GM18909 (cell line): ENCODE results near the gene EPS8.
"Not testable (repeated sequence)": the region's sequence is repeated elsewhere in the genome, so short reads cannot be mapped to it uniquely, and the experiment has no call there.

ENCODE experiments used
- ATAC-seq: cut with Tn5 transposase; IDR thresholded peaks from one replicate; pipeline ENCODE4 v1.9.1; 2021; ENCODE audit warnings: mild to moderate bottlenecking; ENCODE audit not compliant: unreplicated experiment, poor library complexity

Gene EPS8

GRCh38 chr12:15625075-15625474, 164.1 kb downstream of the EPS8 start:
- no peak for ATAC-seq

- no peak for ATAC-seq
These were observed 168.2 kb downstream of the EPS8 start for GRCh38 chr12:15620741-15621539.

GRCh38 chr12:15616495-15616894, 172.7 kb downstream of the EPS8 start:
- ATAC-seq: not testable (repeated sequence)

- ATAC-seq: no peak
These were observed 175.2 kb downstream of the EPS8 start for GRCh38 chr12:15613981-15614380.

GRCh38 chr12:15608941-15609340, 180.2 kb downstream of the EPS8 start:
- no peak for ATAC-seq

GRCh38 chr12:15608406-15608805, 180.8 kb downstream of the EPS8 start:
- no peak for ATAC-seq

- ATAC-seq: no peak
These were observed 183.2 kb downstream of the EPS8 start for GRCh38 chr12:15605881-15606590.

GRCh38 chr12:15603474-15604085, 185.6 kb downstream of the EPS8 start:
- ATAC-seq: no peak

GRCh38 chr12:15602051-15602672, 187.0 kb downstream of the EPS8 start:
- no peak for ATAC-seq

- ATAC-seq: no peak
These were observed 187.9 kb downstream of the EPS8 start for GRCh38 chr12:15601210-15601800.

- ATAC-seq: no peak
These were observed 188.8 kb downstream of the EPS8 start for GRCh38 chr12:15600223-15600935.

GRCh38 chr12:15599266-15600037, 189.7 kb downstream of the EPS8 start:
- no peak for ATAC-seq

GRCh38 chr12:15597125-15597830, 191.9 kb downstream of the EPS8 start:
- no peak for ATAC-seq

- no peak for ATAC-seq
These were observed 193.0 kb downstream of the EPS8 start for GRCh38 chr12:15596174-15596573.

- ATAC-seq: no peak
These were observed 196.3 kb downstream of the EPS8 start for GRCh38 chr12:15592934-15593333.

GRCh38 chr12:15591811-15592210, 197.4 kb downstream of the EPS8 start:
- no peak for ATAC-seq

- ATAC-seq: peak; percentile 95
These were observed 198.9 kb downstream of the EPS8 start for GRCh38 chr12:15590180-15590826.
